Measurements from ENCODE around the gene SMC1A.
"Not testable (repeated sequence)": the region's sequence is repeated elsewhere in the genome, so short reads cannot be mapped to it uniquely, and the experiment has no call there.

SMC1A gene

GRCh38 chrX:53422861-53423306, 430 bp upstream of the SMC1A start, which contains the start of gene RIBC1:
Gene RIBC1, plus strand, starts transcription at chrX:53422873. Its CDS starts 3,404 bp downstream, at chrX:53426277.
- DNase-seq (ENCODE audit: low read depth in 3 of 3), result no peak

GRCh38 chrX:53421772-53422085, 725 bp downstream of the SMC1A start:
- DNase-seq (ENCODE audit: low read depth in 3 of 3), result no peak

- DNase-seq (ENCODE audit: low read depth in 3 of 3), result no peak
Measured at GRCh38 chrX:53421125-53421524, 1.3 kb downstream of the SMC1A start.

- DNase-seq (ENCODE audit: low read depth in 3 of 3), result not testable (repeated sequence)
Measured at GRCh38 chrX:53420351-53420750, 2.1 kb downstream of the SMC1A start.

- no peak for DNase-seq (ENCODE audit: low read depth in 3 of 3)
Measured at GRCh38 chrX:53412446-53412845, 10.0 kb downstream of the SMC1A start.

GRCh38 chrX:53403535-53403934, 18.9 kb downstream of the SMC1A start:
- DNase-seq (ENCODE audit: low read depth in 3 of 3), result no peak

GRCh38 chrX:53398216-53398615, 24.2 kb downstream of the SMC1A start:
- no peak for DNase-seq (ENCODE audit: low read depth in 3 of 3)

GRCh38 chrX:53395605-53396298, 26.7 kb downstream of the SMC1A start:
- DNase-seq (ENCODE audit: low read depth in 3 of 3), result no peak

- DNase-seq (ENCODE audit: low read depth in 3 of 3), result no peak
Measured at GRCh38 chrX:53383376-53384076, 38.9 kb downstream of the SMC1A start.

GRCh38 chrX:53379747-53380146, 42.7 kb downstream of the SMC1A start:
- DNase-seq (ENCODE audit: low read depth in 3 of 3), result no peak

- DNase-seq (ENCODE audit: low read depth in 3 of 3), result no peak
Measured at GRCh38 chrX:53379008-53379710, 43.3 kb downstream of the SMC1A start.

- DNase-seq (ENCODE audit: low read depth in 3 of 3), result no peak
Measured at GRCh38 chrX:53377464-53377863, 45.0 kb downstream of the SMC1A start.

GRCh38 chrX:53376888-53377287, 45.6 kb downstream of the SMC1A start:
- DNase-seq (ENCODE audit: low read depth in 3 of 3), result no peak

GRCh38 chrX:53374923-53375322, 47.5 kb downstream of the SMC1A start:
- DNase-seq (ENCODE audit: low read depth in 3 of 3), result no peak

- DNase-seq (ENCODE audit: low read depth in 3 of 3), result no peak
Measured at GRCh38 chrX:53374222-53374820, 48.1 kb downstream of the SMC1A start.

- DNase-seq (ENCODE audit: low read depth in 3 of 3), result no peak
Measured at GRCh38 chrX:53373307-53373706, 49.1 kb downstream of the SMC1A start.

GRCh38 chrX:53366454-53366853, 56.0 kb downstream of the SMC1A start:
- DNase-seq (ENCODE audit: low read depth in 3 of 3), result not testable (repeated sequence)

- no peak for DNase-seq (ENCODE audit: low read depth in 3 of 3)
Measured at GRCh38 chrX:53362449-53362848, 60.0 kb downstream of the SMC1A start.

- no peak for DNase-seq (ENCODE audit: low read depth in 3 of 3)
Measured at GRCh38 chrX:53357799-53358530, 64.5 kb downstream of the SMC1A start.

- no peak for DNase-seq (ENCODE audit: low read depth in 3 of 3)
Measured at GRCh38 chrX:53356186-53356585, 66.3 kb downstream of the SMC1A start.

GRCh38 chrX:53354669-53355068, 67.8 kb downstream of the SMC1A start:
- DNase-seq (ENCODE audit: low read depth in 3 of 3), result no peak

- no peak for DNase-seq (ENCODE audit: low read depth in 3 of 3)
Measured at GRCh38 chrX:53347948-53348347, 74.5 kb downstream of the SMC1A start.

Measured in stimulated activated CD4-positive, alpha-beta T cell treated with anti-CD3 and anti-CD28 coated beads, TNF-alpha, amount 100 ng/mL, for 24 hours (primary cell).